ENCODE results near the gene PRTN3.
"Not testable (repeated sequence)": the region's sequence is repeated elsewhere in the genome, so short reads cannot be mapped to it uniquely, and the experiment has no call there.

DNA sequence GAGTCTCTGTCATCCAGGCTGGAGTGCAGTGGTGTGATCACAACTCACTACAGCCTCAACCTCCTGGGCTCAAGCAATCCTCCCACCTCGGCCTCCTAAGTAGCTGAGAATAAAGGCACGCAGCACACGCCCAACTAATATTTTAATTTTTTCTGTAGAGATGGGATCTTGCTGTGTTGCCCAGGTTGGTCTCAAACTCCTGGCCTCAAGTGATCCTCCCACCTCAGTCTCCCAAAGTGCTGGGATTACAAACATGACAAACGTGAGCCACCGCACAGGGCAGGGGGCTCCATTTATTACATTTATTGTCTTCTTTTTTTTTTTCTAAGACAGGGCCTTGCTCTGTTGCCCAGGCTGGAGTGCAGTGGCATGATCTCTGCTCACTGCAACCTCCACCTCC, 20.6 kb upstream of the PRTN3 start:
- TF ChIP-seq, protein P1, sequence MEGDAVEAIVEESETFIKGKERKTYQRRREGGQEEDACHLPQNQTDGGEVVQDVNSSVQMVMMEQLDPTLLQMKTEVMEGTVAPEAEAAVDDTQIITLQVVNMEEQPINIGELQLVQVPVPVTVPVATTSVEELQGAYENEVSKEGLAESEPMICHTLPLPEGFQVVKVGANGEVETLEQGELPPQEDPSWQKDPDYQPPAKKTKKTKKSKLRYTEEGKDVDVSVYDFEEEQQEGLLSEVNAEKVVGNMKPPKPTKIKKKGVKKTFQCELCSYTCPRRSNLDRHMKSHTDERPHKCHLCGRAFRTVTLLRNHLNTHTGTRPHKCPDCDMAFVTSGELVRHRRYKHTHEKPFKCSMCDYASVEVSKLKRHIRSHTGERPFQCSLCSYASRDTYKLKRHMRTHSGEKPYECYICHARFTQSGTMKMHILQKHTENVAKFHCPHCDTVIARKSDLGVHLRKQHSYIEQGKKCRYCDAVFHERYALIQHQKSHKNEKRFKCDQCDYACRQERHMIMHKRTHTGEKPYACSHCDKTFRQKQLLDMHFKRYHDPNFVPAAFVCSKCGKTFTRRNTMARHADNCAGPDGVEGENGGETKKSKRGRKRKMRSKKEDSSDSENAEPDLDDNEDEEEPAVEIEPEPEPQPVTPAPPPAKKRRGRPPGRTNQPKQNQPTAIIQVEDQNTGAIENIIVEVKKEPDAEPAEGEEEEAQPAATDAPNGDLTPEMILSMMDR (conservative IDR thresholded peaks at IDR 0.05) = not testable (repeated sequence)
- not testable (repeated sequence) for TF ChIP-seq ZFX (IDR thresholded peaks at IDR 0.05)

All from C4-2B (cell line).